EL (cell line): ENCODE measurements around the gene CDK14.

ENCODE experiments used
- DNase-seq: peaks from one replicate; pipeline ENCODE4 v3.0.0-alpha.2; 2016

The CDK14 gene

GRCh38 chr7:91181949-91182348 is 585.8 kb downstream of the CDK14 start:
- DNase-seq: peak; percentile 8

GRCh38 chr7:91182819-91183764 is 587.0 kb downstream of the CDK14 start:
- peak; percentile 92 for DNase-seq

GRCh38 chr7:91185771-91186170 is 589.6 kb downstream of the CDK14 start:
- peak; percentile 70 for DNase-seq

- DNase-seq: no peak
These were observed 590.9 kb downstream of the CDK14 start for GRCh38 chr7:91187061-91187460.

GRCh38 chr7:91191771-91192170 is 595.6 kb downstream of the CDK14 start:
- no peak for DNase-seq

GRCh38 chr7:91193141-91193540 is 597.0 kb downstream of the CDK14 start:
- peak; percentile 33 for DNase-seq

GRCh38 chr7:91194841-91195240 is 598.7 kb downstream of the CDK14 start:
- no peak for DNase-seq

- DNase-seq: no peak
These were observed 599.9 kb downstream of the CDK14 start for GRCh38 chr7:91196058-91196457.

GRCh38 chr7:91198371-91198770 is 602.2 kb downstream of the CDK14 start:
- DNase-seq: no peak

GRCh38 chr7:91199601-91200000 is 603.5 kb downstream of the CDK14 start:
- DNase-seq: no peak

- no peak for DNase-seq
These were observed 605.5 kb downstream of the CDK14 start for GRCh38 chr7:91201442-91202113.

- DNase-seq: no peak
These were observed 610.3 kb downstream of the CDK14 start for GRCh38 chr7:91206361-91206960.

- DNase-seq: no peak
These were observed 616.5 kb downstream of the CDK14 start for GRCh38 chr7:91212582-91212981.

GRCh38 chr7:91226411-91226810 is 630.3 kb downstream of the CDK14 start:
- DNase-seq: no peak

GRCh38 chr7:91228327-91228726 is 632.2 kb downstream of the CDK14 start:
- DNase-seq: no peak

- no peak for DNase-seq
These were observed 632.9 kb downstream of the CDK14 start for GRCh38 chr7:91228927-91229558.

GRCh38 chr7:91230100-91230499 is 634.0 kb downstream of the CDK14 start:
- DNase-seq: no peak

- no peak for DNase-seq
These were observed 634.4 kb downstream of the CDK14 start for GRCh38 chr7:91230503-91230902.

- DNase-seq: no peak
These were observed 637.1 kb downstream of the CDK14 start for GRCh38 chr7:91233212-91233611.

- DNase-seq: no peak
These were observed 639.2 kb downstream of the CDK14 start for GRCh38 chr7:91235211-91235832.

GRCh38 chr7:91239171-91239604 is 643.1 kb downstream of the CDK14 start:
- DNase-seq: peak; percentile 92

GRCh38 chr7:91239772-91240171 is 643.7 kb downstream of the CDK14 start:
- no peak for DNase-seq
